Raji (cell line): ENCODE data around the gene EXOC6B.

Experiments used
- POLR2A ChIP-seq: IDR thresholded peaks from 2 replicates; pipeline ENCODE4 v1.6.1; 2011; ENCODE audit warnings: low read depth, low read length, control low read depth; ENCODE audit not compliant: insufficient read depth

EXOC6B gene

GRCh38 chr2:72780477-72780876, 45.4 kb downstream of the EXOC6B start:
- TF ChIP-seq POLR2A = no peak

- no peak for TF ChIP-seq POLR2A
Measured at GRCh38 chr2:72779495-72779894, 46.3 kb downstream of the EXOC6B start.

GRCh38 chr2:72778410-72778809, 47.4 kb downstream of the EXOC6B start:
- no peak for TF ChIP-seq POLR2A

- no peak for TF ChIP-seq POLR2A
Measured at GRCh38 chr2:72770879-72771461, 54.9 kb downstream of the EXOC6B start.

- TF ChIP-seq POLR2A = no peak
Measured at GRCh38 chr2:72765997-72766609, 59.7 kb downstream of the EXOC6B start.

GRCh38 chr2:72762276-72762675, 63.6 kb downstream of the EXOC6B start:
- no peak for TF ChIP-seq POLR2A

GRCh38 chr2:72759755-72760154, 66.1 kb downstream of the EXOC6B start:
- TF ChIP-seq POLR2A = no peak

- no peak for TF ChIP-seq POLR2A
Measured at GRCh38 chr2:72757177-72757775, 68.6 kb downstream of the EXOC6B start.

- no peak for TF ChIP-seq POLR2A
Measured at GRCh38 chr2:72755647-72756423, 70.0 kb downstream of the EXOC6B start.

- no peak for TF ChIP-seq POLR2A
Measured at GRCh38 chr2:72754628-72755320, 71.1 kb downstream of the EXOC6B start.

- TF ChIP-seq POLR2A = no peak
Measured at GRCh38 chr2:72750977-72751639, 74.7 kb downstream of the EXOC6B start.

GRCh38 chr2:72750466-72750865, 75.4 kb downstream of the EXOC6B start:
- no peak for TF ChIP-seq POLR2A

- TF ChIP-seq POLR2A = no peak
Measured at GRCh38 chr2:72747344-72747743, 78.5 kb downstream of the EXOC6B start.

- no peak for TF ChIP-seq POLR2A
Measured at GRCh38 chr2:72745679-72746368, 80.0 kb downstream of the EXOC6B start.
